Tibial nerve (tissue), 4 donors: ENCODE data around the gene NDUFS7. TPM values are rescaled to one million over a fixed set of nuclear protein-coding genes. Genes with fewer than 3 reads are reported as not detected.

Source experiments
- DNase-seq, 2 donors: peaks; one replicate each; pipeline ENCODE4 v3.0.0-alpha.2; 2019; ENCODE audit warnings: low spot score in 2 of 2
- H3K27ac ChIP-seq, 4 donors: fragments of 200-600 bp; sonication (generic) in 3 of 4; one replicate each; pipeline ENCODE4 v1.5.1; 2017 to 2019; ENCODE audit warnings: mild to moderate bottlenecking in 1 of 4
- H3K27me3 ChIP-seq, 2 donors: fragments of 200-600 bp; sonication (generic) in 1 of 2; one replicate each; pipeline versions ENCODE4 v1.5.1 to v1.6.0; 2017 to 2019
- H3K36me3 ChIP-seq, 3 donors: fragments of 200-600 bp; sonication (generic); one replicate each; pipeline ENCODE4 v1.5.1; 2018 to 2019
- H3K4me1 ChIP-seq, 4 donors: fragments of 200-600 bp; sonication (generic) in 3 of 4; one replicate each; pipeline ENCODE4 v1.5.1; 2017 to 2019
- H3K4me3 ChIP-seq, 4 donors: fragments of 200-600 bp; sonication (generic) in 3 of 4; one replicate each; pipeline ENCODE4 v1.5.1; 2017 to 2019; ENCODE audit warnings: mild to moderate bottlenecking in 1 of 4, moderate library complexity in 1 of 4
- H3K9me3 ChIP-seq, 4 donors: fragments of 200-600 bp; sonication (generic) in 3 of 4; one replicate each; pipeline ENCODE4 v1.5.1; 2017 to 2019
- CTCF ChIP-seq, 5 experiments: fragments of 200-600 bp in 3 of 5; fragments of 450-650 bp in 2 of 5; sonication (generic) in 3 of 5; IDR thresholded peaks; one replicate each; pipeline ENCODE4 v1.5.1; 2016 to 2019; ENCODE audit warnings: antibody characterized with exemption in 5 of 5, mild to moderate bottlenecking in 3 of 5, moderate library complexity in 2 of 5
- EP300 ChIP-seq, 2 donors: sonication (generic); formaldehyde crosslinking; IDR thresholded peaks; one replicate each; pipeline ENCODE4 v1.6.1; 2017; ENCODE audit warnings: antibody characterized with exemption in 2 of 2, mild to moderate bottlenecking in 1 of 2
- POLR2A ChIP-seq, 2 donors: fragments of 450-650 bp; IDR thresholded peaks; one replicate each; pipeline ENCODE4 v1.6.1; 2017; ENCODE audit warnings: antibody characterized with exemption in 2 of 2, mild to moderate bottlenecking in 2 of 2, moderate library complexity in 2 of 2
- WGBS, 2 donors: methylation state at CpG; one replicate each; pipeline ENCODE4 v1.1.5; 2018; 5-methylcytosine and 5-hydroxymethylcytosine counted together
- total RNA-seq, 4 donors: library from RNA; depleted of rRNA; stranded (reverse); fragments of >200 nt; gene quantifications; one replicate each; pipeline ENCODE4 v1.1.0, GENCODE V29; 2016

NDUFS7 gene
- total RNA-seq, 4 donors from 2014 or later: 146 to 162 (median 151) TPM

- peaks cover 5 to 90% (median 7%) of the 10 kb centered on the region in 3 donors for H3K36me3 ChIP-seq
Observed at GRCh38 chr19:1365319-1366269, 18.1 kb upstream of the NDUFS7 start.

DNA sequence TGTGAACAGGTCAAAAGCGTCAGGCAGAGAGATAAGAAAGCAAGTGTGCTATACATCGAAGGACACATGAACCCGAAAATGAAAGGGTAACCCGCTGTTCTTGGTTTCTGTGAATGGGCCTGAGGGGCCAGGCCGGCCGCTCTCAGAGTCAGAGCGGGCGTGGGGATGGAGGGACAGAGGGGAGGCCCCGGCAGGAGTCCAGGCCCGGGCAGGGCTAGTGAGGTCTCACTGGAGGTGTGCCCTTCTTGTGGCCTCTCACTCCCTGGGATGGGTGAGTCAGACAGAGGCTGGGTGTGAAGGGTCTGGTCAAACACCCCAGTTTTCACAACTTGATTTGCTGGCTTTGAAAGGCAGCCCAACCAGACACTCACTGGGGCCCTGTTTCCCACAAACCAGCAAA is 17.4 kb upstream of the NDUFS7 start:
- TF ChIP-seq EP300 (IDR thresholded peaks at IDR 0.05) (no peak), POLR2A (IDR thresholded peaks at IDR 0.05) (no peak), CTCF (IDR thresholded peaks at IDR 0.05) (no peak)
- Histone ChIP-seq H3K27me3 (no peaks in the 10 kb centered on the region), H3K9me3 (no peaks in the 10 kb centered on the region), H3K4me1 (peaks cover 0 to 20% (median 12%) of the 10 kb centered on the region in 4 donors), H3K36me3 (peaks cover 5 to 97% (median 7%) of the 10 kb centered on the region in 3 donors), H3K27ac (no peak overlapping the region), H3K4me3 (no peak overlapping the region)
- 91% methylated on average over 10 of the region's 10 CpGs for WGBS, 2 donors
- no peak for DNase-seq

More at GRCh38 chr19:1365319-1366269, 18.1 kb upstream of the NDUFS7 start:
- H3K9me3 ChIP-seq: no peaks in the 10 kb centered on the region
- H3K27me3 ChIP-seq: no peaks in the 10 kb centered on the region
- no peak overlapping the region for H3K4me3 ChIP-seq
- H3K27ac ChIP-seq: no peak overlapping the region
- no peak for TF ChIP-seq POLR2A (IDR thresholded peaks at IDR 0.05)
- TF ChIP-seq CTCF (IDR thresholded peaks at IDR 0.05): no peak
- no peak for TF ChIP-seq EP300 (IDR thresholded peaks at IDR 0.05)
- H3K4me1 ChIP-seq: peaks cover 0 to 27% (median 17%) of the 10 kb centered on the region in 4 donors
- WGBS, 2 donors: 84 to 88% methylated on average over 37 of the region's 37 CpGs
- DNase-seq: no peak

- no peak for DNase-seq
- TF ChIP-seq EP300 (IDR thresholded peaks at IDR 0.05): no peak
- TF ChIP-seq POLR2A (IDR thresholded peaks at IDR 0.05): no peak
- TF ChIP-seq CTCF (IDR thresholded peaks at IDR 0.05): no peak
- peaks cover 5 to 98% (median 7%) of the 10 kb centered on the region in 3 donors for H3K36me3 ChIP-seq
- H3K9me3 ChIP-seq: no peaks in the 10 kb centered on the region
- H3K27ac ChIP-seq: no peak overlapping the region
- H3K27me3 ChIP-seq: no peaks in the 10 kb centered on the region
- WGBS, 2 donors: 83 to 84% methylated on average over 33 to 35 of the region's 35 CpGs
- peaks cover 0 to 11% (median 3%) of the 10 kb centered on the region in 4 donors for H3K4me1 ChIP-seq
- no peak overlapping the region for H3K4me3 ChIP-seq
Observed at GRCh38 chr19:1366899-1367870, 16.5 kb upstream of the NDUFS7 start.

DNA sequence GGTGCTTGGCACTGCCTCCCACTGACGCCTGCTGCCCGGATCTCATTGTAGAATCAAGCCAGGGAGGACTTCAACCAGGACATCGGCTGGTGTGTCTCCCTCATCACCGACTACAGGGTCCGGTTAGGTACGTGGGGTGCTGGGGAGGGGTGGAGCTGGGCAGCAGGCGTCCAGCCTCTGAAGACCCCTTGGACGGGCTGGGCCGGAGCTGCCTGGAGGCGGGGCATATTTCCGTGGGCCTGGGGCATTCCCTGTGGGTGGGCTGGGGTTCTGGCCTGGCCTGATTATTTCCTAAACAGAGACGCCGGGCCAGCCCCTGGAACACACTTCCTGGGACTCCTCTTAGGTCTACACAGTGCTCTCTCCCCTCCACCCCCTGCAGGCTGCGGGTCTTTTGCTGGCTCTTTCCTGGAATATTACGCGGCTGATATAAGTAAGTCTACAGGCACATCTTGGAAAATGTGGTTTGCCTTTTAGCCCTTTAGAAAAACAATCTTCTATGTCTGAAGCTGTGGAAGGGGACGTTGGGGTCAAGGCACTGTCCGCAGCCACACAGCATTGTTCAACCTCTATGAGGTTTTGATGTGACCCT is 14.4 kb upstream of the NDUFS7 start:
- Histone ChIP-seq H3K4me1 (peaks cover 0 to 3% (median 0%) of the 10 kb centered on the region in 4 donors), H3K9me3 (no peaks in the 10 kb centered on the region), H3K27ac (no peak overlapping the region), H3K27me3 (no peaks in the 10 kb centered on the region), H3K36me3 (peaks cover 2 to 98% (median 5%) of the 10 kb centered on the region in 3 donors), H3K4me3 (no peak overlapping the region)
- WGBS, 2 donors: 89 to 94% methylated on average over 17 to 18 of the region's 18 CpGs
- no peak for DNase-seq
- TF ChIP-seq CTCF (IDR thresholded peaks at IDR 0.05) (no peak), POLR2A (IDR thresholded peaks at IDR 0.05) (no peak), EP300 (IDR thresholded peaks at IDR 0.05) (no peak)
